Testis (tissue), 3 donors: ENCODE data around the gene MIF4GD. TPM values are rescaled to one million over a fixed set of nuclear protein-coding genes. Genes with fewer than 3 reads are reported as not detected.

Experiments used
- DNase-seq: peaks from one replicate; pipeline ENCODE4 v3.0.0-alpha.2; 2019
- H3K27ac ChIP-seq, 2 donors: fragments of 200-600 bp; sonication (generic); one replicate each; pipeline ENCODE4 v1.5.1; 2019
- H3K27me3 ChIP-seq: fragments of 200-600 bp; sonication (generic); one replicate; pipeline ENCODE4 v1.5.1; 2019
- H3K36me3 ChIP-seq: fragments of 200-600 bp; sonication (generic); one replicate; pipeline ENCODE4 v1.5.1; 2017; ENCODE audit warnings: low read depth; ENCODE audit errors: missing control alignments
- H3K4me1 ChIP-seq: fragments of 200-600 bp; sonication (generic); one replicate; pipeline ENCODE4 v1.5.1; 2019
- H3K4me3 ChIP-seq, 2 donors: fragments of 200-600 bp; sonication (generic); one replicate each; pipeline ENCODE4 v1.5.1; 2017 to 2019
- H3K9me3 ChIP-seq: fragments of 200-600 bp; sonication (generic); one replicate; pipeline ENCODE4 v1.5.1; 2017
- POLR2A ChIP-seq: fragments of 450-650 bp; IDR thresholded peaks from one replicate; pipeline ENCODE4 v1.6.1; 2017; ENCODE audit warnings: antibody characterized with exemption, mild to moderate bottlenecking, moderate library complexity
- WGBS, 2 donors: methylation state at CpG; one replicate each; pipeline ENCODE4 v1.1.5; 2018; 5-methylcytosine and 5-hydroxymethylcytosine counted together
- intact Hi-C: fragments of 100-400 bp; cut with DNase I; formaldehyde crosslinking; loops from one replicate; pipeline ENCODE4 v1.15.1; 2023; ENCODE audit warnings: low total_unique reads
- polyA plus RNA-seq: library from polyadenylated mRNA; stranded (reverse); fragments of 350-450 nt; fragmentation: Illumina TruSeq; extraction: RNeasy Lipid Tissue Mini Kit (QIAGEN cat#74804); gene quantifications from one replicate; pipeline ENCODE4 v1.2.3, GENCODE V29; 2014; ENCODE audit warnings: low read depth, low replicate concordance; ENCODE audit not compliant: insufficient read depth
- total RNA-seq, 2 donors: library from RNA; depleted of rRNA; stranded (reverse); fragments of >200 nt; gene quantifications; one replicate each; pipeline ENCODE4 v1.2.3, GENCODE V29; 2016
- TF ChIP-seq, protein P1 (sequence below), 3 experiments: fragments of 450-650 bp in 2 of 3; fragments of 200-600 bp in 1 of 3; sonication (generic) in 1 of 3; IDR thresholded peaks; one replicate each; pipeline ENCODE4 v1.5.1; 2016 to 2019; ENCODE audit warnings: antibody characterized with exemption in 3 of 3, mild to moderate bottlenecking in 2 of 3, moderate library complexity in 1 of 3

MIF4GD gene
- total and polyA plus RNA-seq, 3 donors from 2014 or later = 34.5 to 37.1 (median 35.3) TPM

DNA sequence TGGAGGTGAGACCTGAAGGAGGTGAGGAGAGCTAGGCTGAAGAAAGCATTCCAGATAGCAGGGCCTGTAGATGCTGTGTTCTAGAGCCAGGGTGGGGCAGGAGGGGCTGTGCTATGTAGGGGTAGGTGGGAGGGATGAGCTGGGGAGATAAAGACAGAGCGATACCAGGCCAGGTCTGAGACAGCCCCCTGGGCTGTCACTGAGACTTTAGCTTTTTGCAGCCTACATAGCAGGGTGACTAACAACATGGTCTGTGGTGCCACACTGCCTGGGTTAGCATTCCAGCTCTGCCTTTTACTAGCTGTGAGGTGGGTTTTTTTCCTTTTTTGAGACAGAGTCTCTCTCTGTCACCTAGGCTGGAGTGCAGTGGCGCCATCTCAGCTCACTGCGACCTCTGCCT lies 51.2 kb downstream of the MIF4GD start:
- 87 to 96% methylated on average over 3 of the region's 3 CpGs for WGBS, 2 donors
- intact Hi-C loops = no loop called here
- no peaks in the 10 kb centered on the region for H3K36me3 ChIP-seq

DNA sequence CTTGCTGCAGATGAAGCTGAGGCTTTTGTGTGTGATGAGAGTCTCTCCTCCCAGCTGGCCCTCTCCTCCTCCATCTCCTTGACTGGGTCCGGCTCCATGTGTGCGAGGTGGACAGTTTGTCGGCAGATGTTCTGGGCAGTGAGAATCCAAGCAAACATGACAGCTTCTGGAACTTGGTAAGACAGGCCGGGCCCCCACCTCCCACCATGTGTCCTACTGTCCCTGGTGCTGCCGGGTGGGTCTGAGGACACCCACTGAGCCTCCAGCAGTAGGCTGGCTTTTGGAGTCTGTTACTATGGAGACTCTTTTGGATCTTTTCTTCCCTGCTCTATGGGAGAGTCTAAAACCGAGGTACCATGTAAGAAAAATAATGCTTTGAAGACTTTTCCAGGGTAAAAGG lies 52.9 kb downstream of the MIF4GD start:
- intact Hi-C loops = no loop called here
- Histone ChIP-seq H3K36me3 (no peaks in the 10 kb centered on the region), H3K27me3 (no peaks in the 10 kb centered on the region), H3K4me1 (no peaks in the 10 kb centered on the region), H3K4me3 (no peak overlapping the region), H3K9me3 (no peaks in the 10 kb centered on the region), H3K27ac (no peak overlapping the region)
- no peak for DNase-seq
- no peak for TF ChIP-seq POLR2A
- 94 to 96% methylated on average over 6 of the region's 6 CpGs for WGBS, 2 donors

More for the DNA sequence above, 51.2 kb downstream of the MIF4GD start:
- Histone ChIP-seq H3K4me1 (no peaks in the 10 kb centered on the region), H3K27me3 (no peaks in the 10 kb centered on the region), H3K4me3 (no peak overlapping the region), H3K27ac (no peak overlapping the region), H3K9me3 (no peaks in the 10 kb centered on the region)
- TF ChIP-seq, protein P1, sequence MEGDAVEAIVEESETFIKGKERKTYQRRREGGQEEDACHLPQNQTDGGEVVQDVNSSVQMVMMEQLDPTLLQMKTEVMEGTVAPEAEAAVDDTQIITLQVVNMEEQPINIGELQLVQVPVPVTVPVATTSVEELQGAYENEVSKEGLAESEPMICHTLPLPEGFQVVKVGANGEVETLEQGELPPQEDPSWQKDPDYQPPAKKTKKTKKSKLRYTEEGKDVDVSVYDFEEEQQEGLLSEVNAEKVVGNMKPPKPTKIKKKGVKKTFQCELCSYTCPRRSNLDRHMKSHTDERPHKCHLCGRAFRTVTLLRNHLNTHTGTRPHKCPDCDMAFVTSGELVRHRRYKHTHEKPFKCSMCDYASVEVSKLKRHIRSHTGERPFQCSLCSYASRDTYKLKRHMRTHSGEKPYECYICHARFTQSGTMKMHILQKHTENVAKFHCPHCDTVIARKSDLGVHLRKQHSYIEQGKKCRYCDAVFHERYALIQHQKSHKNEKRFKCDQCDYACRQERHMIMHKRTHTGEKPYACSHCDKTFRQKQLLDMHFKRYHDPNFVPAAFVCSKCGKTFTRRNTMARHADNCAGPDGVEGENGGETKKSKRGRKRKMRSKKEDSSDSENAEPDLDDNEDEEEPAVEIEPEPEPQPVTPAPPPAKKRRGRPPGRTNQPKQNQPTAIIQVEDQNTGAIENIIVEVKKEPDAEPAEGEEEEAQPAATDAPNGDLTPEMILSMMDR (IDR thresholded peaks at IDR 0.05) = no peak
- TF ChIP-seq POLR2A = no peak
- no peak for DNase-seq

Other genes with a start within 250 kb of the MIF4GD start
- gene ATP5PD, start 224.3 kb downstream of the MIF4GD start, total RNA-seq = 100 to 1,000 TPM; 126 to 148 TPM
- 190 TPM for gene ATP5PD, start 224.3 kb downstream of the MIF4GD start, polyA plus RNA-seq
- 100 to 1,000 TPM; 122 to 135 TPM for gene KCTD2, start 224.0 kb downstream of the MIF4GD start, total RNA-seq
- gene KCTD2, start 224.0 kb downstream of the MIF4GD start, polyA plus RNA-seq = 88.9 TPM
- 10 to 100 TPM in 1 of 2 donors, 1 to 10 TPM in 1; 6.4 to 11.1 TPM for gene SLC16A5, start 183.3 kb downstream of the MIF4GD start, total RNA-seq
- gene SLC16A5, start 183.3 kb downstream of the MIF4GD start, polyA plus RNA-seq = 6.9 TPM
- gene ARMC7, start 161.3 kb downstream of the MIF4GD start, total RNA-seq = 10 to 100 TPM in 1 of 2 donors, 1 to 10 TPM in 1; 10.0 to 11.8 TPM
- 12.6 TPM for gene ARMC7, start 161.3 kb downstream of the MIF4GD start, polyA plus RNA-seq
- 10 to 100 TPM; 76.5 to 83.6 TPM for gene NT5C, start 139.5 kb downstream of the MIF4GD start, total RNA-seq
- gene NT5C, start 139.5 kb downstream of the MIF4GD start, polyA plus RNA-seq = 22.2 TPM
- 100 to 1,000 TPM; 234 to 371 TPM for gene JPT1, start 116.7 kb downstream of the MIF4GD start, total RNA-seq
- gene JPT1, start 116.7 kb downstream of the MIF4GD start, polyA plus RNA-seq = 758 TPM
- gene SUMO2, start 88.3 kb downstream of the MIF4GD start, total RNA-seq = 100 to 1,000 TPM in 1 of 2 donors, 10 to 100 TPM in 1; 92.3 to 102 TPM
- gene SUMO2, start 88.3 kb downstream of the MIF4GD start, polyA plus RNA-seq = 484 TPM
- gene NUP85, start 65.6 kb downstream of the MIF4GD start, total RNA-seq = 10 to 100 TPM; 57.8 to 76.1 TPM
- gene NUP85, start 65.6 kb downstream of the MIF4GD start, polyA plus RNA-seq = 52.6 TPM
- gene GGA3, start 9.6 kb downstream of the MIF4GD start, total RNA-seq = 10 to 100 TPM; 46.8 to 50.2 TPM
- gene GGA3, start 9.6 kb downstream of the MIF4GD start, polyA plus RNA-seq = 42.9 TPM
- gene MRPS7, start 9.4 kb downstream of the MIF4GD start, total RNA-seq = 10 to 100 TPM; 53.3 to 72.9 TPM
- gene MRPS7, start 9.4 kb downstream of the MIF4GD start, polyA plus RNA-seq = 83.5 TPM
- gene SLC25A19, start 18.2 kb upstream of the MIF4GD start, total RNA-seq = 10 to 100 TPM; 34.3 to 44.6 TPM
- gene SLC25A19, start 18.2 kb upstream of the MIF4GD start, polyA plus RNA-seq = 98.0 TPM
- 10 to 100 TPM; 61.8 to 78.9 TPM for gene GRB2, start 134.4 kb upstream of the MIF4GD start, total RNA-seq
- gene GRB2, start 134.4 kb upstream of the MIF4GD start, polyA plus RNA-seq = 54.6 TPM
- gene TMEM94, start 185.4 kb upstream of the MIF4GD start, total RNA-seq = 100 to 1,000 TPM; 151 to 171 TPM
- 128 TPM for gene TMEM94, start 185.4 kb upstream of the MIF4GD start, polyA plus RNA-seq
- 10 to 100 TPM; 15.6 to 22.6 TPM for gene CASKIN2, start 244.3 kb upstream of the MIF4GD start, total RNA-seq
- gene CASKIN2, start 244.3 kb upstream of the MIF4GD start, polyA plus RNA-seq = 16.9 TPM
- gene TSEN54, start 245.3 kb upstream of the MIF4GD start, total RNA-seq = 10 to 100 TPM; 45.7 to 46.6 TPM
- 28.3 TPM for gene TSEN54, start 245.3 kb upstream of the MIF4GD start, polyA plus RNA-seq